T-helper 1 cell (primary cell): ENCODE data around the gene CYLD.
A peak's percentile ranks its signal among the peaks of the same experiment; 100 is the strongest.

Source experiments
- DNase-seq, 5 donors: peaks; one replicate each; pipeline ENCODE4 v3.0.0-alpha.2; 2012 to 2020

Gene CYLD

DNA sequence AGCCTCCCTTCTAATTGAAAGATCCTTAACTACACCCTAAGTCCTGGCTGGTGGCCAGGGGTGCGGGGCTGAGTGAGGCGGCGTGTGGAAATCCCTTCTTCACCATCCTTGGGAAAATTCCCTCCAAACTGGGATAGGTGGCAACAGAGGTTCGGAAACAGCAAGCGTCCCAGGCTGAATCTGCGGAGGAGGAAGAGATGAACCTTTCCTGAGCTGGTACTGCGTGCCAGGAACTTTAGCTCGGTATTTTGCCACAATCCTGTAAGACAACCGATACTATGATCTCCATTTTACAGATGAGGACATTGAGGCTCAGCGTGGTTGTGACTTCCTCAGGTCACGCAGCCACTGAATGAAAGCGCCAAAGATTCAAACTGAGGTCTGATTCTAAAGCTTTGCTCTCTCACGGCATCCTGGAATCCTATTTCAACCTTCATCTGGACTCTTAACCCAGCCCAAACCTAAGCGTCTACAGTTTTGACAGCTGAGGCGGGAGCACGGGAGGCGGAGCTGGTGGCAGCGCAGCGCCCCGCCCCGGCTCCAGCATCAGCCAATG lies 583 bp upstream of the CYLD start:
- no peak for DNase-seq

DNA sequence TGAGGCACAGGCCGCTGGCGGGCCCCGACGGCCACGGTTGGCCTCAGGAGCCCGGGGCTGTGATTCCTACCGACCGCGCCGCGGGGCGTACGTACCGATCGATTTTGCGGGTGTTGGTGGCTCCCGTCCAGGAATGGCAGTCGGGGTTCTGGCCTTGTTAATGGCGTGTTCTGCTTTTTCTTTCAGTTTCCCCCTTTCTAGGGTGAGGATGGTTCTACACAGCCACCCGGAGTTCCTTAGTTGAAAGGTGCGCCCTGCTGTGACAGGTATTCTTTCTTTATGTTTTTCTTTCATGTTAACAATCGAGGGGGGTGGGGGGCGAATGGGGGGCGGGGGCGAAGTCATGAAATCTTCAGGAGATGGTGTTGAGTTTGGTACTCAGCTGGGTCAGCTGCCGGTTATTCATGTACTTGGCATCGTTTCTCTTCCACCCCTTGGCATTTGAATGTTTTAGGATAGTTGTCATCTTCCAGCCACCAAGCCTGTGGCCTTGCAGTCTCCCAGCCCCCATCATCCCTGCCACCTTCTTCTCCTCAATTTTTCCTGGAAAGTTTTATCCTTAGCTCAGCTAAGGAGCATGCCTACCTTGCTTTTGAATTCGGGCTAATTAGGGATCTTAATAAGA lies 802 bp downstream of the CYLD start:
- peak in 4 of 5 donors; percentile 48 to 57 (median 50) for DNase-seq

DNA sequence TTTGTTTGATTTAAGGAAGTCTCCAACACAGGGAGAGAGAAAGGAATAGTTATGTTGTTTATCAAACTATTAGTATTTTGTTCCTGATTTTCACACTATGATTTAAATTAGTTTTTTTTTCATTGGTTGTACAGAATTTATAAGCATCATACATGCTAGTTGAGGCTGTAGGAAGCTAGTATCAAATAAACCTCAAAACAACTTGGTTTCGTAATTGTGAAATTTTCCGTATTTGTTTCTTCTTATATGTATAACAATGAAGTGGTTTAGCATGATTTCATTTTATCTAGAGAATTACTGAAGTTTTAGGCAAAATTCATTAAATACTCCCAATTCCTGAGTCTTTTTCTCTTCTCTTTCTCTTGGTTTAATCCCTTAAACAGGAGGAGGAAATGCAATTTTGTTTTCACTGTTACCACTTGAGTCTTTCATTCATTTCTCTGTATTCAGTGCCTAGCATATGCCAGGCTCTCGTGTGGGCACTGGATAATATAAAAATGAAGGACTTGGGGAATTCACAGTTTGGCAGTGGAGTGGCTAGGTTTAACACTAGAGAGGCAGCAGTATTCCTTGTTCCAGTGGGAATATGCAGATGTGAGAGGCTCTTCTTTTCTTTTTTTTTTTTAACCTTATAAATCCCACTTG lies 1.8 kb downstream of the CYLD start:
- peak in 1 of 5 donors; percentile 37 for DNase-seq

DNA sequence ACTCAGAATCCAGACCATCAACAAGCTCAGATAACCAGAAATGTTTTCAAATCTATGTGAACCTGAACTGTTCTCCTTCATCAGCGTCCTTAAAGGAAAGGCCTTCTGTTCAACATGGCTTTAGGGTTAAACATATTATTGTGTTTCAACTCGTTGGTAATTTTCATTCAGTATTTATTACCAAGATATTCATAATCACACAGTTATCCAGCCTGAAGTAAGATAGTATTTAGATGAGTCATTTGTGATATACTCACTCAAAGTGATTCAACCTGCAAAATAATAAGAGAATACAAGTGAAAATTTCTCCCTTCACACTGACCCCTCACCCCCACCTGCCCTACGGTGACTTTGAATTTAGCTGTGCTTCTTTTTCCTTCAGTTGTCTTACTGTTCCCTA lies 3.0 kb downstream of the CYLD start:
- DNase-seq, result peak in 1 of 5 donors; percentile 43

DNA sequence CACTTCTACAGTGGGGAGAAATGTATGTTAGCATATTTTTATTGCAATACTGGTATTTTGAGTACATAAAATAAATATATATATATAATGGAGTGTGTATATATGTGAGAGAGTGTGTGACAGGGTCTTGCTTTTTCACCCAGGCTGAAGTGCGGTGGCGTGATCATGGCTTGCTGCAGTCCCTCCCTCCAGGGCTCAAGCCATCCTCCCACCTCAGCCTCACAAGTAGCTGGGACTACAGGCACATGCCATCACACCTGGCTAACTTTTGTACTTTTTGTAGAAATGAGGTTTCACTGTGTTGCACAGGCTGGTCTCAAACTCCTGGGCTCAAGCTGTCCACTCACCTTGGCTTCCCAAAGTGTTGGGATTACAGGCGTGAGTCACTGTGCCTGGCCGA lies 4.1 kb downstream of the CYLD start:
- peak in 1 of 5 donors; percentile 31 for DNase-seq

DNA sequence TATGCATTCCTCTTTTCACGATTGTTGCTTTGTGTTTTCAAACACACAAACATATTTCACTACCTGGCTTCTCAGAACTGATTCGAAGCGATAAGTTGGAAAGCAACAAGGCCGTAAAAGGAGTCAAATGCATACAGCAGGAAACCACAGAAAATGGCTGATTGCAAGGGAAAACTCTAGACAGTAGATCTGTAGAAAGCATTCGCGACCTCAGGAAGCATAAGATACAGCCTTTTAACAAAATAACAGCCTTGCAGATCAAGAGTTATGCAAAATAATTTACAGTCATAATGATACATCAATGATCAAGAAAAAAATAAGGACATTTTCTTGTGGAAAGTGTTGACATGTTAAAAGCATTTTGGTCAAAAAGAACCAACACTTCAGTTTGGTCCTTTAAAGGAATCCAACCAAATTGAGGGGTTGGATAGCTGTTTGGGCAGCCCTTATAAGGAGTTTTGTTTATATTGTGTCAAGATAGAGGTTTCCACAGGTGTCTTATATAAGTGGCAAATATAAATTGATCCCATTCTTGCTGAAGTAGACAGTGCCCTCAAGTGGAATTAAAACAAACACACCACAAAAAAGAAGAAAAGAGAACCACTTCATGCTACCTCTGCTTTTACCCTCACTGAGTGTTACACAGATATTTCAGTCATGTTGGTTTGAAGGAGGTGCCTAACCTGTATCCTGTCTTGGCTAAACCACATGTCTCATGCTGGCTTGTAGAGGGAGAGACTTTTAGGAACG lies 5.5 kb downstream of the CYLD start:
- peak in 2 of 5 donors; percentile 19 to 81 for DNase-seq

DNA sequence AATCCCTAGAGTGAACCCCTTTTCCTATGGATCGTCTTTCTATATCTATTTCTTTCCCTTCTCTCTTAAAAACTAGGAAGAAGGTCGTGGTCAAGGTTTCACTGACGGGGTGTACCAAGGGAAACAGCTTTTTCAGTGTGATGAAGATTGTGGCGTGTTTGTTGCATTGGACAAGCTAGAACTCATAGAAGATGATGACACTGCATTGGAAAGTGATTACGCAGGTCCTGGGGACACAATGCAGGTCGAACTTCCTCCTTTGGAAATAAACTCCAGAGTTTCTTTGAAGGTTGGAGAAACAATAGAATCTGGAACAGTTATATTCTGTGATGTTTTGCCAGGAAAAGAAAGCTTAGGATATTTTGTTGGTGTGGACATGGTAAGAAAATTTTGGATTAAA lies 9.6 kb downstream of the CYLD start:
- no peak for DNase-seq

DNA sequence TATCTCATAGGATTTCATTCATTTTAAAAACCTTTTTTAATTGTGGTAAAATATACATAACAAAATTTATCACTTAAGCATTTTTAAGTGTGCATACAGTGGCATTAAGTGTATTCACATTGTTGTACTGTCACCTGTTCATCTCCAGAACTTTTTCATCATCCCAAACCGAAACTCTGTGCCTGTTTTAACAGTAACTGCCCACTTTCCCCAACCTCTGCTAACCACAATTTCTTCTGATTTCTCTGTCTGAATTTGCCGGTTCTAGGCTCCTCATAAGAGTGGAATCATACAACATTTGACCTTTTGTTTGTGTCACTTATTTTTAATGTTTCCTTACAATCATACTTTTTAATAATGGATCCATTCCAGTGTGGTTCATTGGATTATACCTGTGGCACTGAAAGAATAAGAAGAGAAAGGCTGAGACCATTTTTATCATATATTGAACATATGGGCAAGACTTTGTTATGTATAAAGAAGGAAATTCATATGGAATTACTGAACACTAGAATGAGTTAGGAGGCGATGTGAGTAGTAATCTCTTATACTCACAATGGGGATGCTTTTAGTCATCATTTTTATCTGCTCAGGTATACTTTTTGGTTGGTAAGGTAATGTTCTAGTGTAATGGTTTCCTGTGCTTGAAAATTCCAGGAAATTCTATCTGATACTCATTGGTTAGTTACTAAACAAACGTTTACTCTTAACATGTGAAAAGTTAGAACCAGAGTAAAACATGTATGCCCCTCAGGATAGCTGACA lies 10.8 kb downstream of the CYLD start:
- DNase-seq, result peak in 1 of 5 donors; percentile 11

DNA sequence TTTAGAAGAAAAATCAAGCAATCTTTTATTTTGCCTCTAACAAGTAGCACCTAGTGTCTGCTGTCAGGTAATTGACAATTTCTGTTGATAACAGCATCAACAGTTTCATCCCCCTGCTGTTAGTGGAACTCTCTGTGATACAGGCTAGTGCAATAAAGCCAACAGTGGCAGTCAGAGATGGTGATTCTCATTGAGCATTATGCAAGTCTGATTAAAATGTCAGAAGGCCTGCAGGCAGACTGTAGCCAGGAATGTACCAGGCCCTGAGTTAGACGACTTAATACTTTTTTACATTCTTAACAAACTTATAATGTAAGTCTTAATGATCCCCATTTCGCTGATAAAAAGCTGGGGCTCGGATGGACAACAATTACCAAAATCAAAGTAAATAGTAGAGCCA lies 14.6 kb downstream of the CYLD start:
- no peak for DNase-seq

DNA sequence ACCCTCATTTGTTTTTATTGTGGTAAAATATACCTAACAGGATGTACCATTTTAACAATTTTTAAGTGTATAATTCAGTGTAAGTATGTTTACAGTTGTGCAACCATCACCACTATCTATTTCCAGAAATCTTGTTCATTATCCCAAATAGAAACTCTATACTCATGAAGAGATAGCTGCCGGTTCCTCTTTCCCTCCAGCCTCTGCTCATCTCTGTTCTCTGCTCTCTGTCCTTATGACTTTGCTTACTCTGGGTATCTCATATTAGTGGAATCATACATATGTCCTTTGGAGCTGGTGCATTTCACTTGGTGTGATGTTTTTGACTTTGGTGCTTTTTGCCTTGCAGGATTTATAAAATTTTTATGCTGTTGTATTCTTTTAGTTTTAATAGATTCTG lies 19.4 kb downstream of the CYLD start:
- DNase-seq, result no peak

DNA sequence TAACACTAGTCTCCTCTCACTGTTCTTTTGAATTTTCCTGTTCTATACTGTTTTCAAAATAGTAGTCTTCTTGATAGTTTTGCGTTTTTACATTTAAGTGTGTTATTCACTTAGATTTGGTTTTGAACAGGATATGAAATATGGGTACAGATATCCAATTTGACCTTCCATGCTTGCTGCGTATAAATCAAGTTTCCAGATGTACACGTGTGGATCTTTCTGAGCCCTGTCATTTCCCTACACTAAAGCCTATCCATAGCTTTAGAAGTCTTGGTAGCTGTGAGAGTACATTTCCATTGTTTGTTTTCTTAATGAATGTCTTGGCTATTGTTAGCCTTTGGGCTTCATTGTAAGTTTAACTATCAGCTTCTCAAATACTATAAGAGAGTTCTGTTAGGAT lies 20.4 kb downstream of the CYLD start:
- no peak for DNase-seq

DNA sequence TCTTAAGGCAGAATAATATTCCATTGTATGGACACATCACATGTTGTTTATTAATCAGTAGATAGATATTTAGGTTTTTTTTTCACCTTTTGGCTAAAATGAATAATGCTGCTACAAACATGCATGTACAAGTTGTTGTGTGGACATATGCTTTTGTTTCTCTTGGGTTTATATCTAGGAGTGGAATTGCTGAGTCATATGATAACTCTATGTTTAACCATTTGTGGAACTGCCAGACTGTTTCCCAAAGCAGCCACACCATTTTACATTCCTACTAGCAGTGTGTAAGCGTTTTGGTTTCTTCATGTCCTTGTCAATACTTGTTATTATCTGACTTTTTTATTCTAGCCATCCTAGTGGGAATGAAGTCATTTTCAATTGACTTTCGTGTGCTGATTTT lies 21.3 kb downstream of the CYLD start:
- no peak for DNase-seq

DNA sequence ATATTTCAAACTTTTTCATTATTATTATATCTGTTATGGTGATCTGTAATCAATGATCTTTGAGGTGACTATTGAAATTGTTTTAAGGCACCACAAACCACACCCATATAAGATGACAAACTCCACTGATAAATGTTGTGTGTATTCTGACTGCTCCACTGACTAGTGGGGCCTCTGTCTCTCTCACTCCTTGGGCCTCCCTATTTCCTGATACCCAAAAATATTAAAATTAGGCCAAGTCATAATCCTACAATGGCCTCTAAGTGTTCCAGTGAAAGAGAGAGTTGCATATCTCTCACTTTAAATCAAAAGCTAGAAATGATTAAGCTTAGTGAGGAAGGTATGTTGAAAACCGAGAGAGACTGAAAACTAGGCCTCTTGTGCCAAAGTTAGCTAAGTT lies 23.4 kb downstream of the CYLD start:
- peak in 1 of 5 donors; percentile 23 for DNase-seq

DNA sequence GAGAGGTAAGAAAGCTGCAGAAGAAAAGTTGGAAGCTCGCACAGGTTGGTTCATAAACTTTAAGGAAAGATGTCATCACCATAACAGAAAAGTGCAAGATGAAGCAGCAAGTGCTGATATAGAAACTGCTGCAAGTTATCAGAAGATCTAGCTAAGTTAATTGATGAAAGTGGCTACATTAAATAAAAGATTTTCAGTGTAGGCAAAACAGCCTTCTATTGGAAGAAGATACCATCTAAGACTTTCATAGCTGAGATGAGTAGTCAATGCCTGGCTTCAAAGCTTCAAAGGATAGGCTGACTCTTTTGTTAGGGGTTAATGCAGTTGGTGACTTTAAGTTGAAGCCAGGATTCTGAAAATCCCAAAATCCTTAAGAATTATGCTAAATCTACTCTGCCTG lies 24.0 kb downstream of the CYLD start:
- DNase-seq, result no peak

DNA sequence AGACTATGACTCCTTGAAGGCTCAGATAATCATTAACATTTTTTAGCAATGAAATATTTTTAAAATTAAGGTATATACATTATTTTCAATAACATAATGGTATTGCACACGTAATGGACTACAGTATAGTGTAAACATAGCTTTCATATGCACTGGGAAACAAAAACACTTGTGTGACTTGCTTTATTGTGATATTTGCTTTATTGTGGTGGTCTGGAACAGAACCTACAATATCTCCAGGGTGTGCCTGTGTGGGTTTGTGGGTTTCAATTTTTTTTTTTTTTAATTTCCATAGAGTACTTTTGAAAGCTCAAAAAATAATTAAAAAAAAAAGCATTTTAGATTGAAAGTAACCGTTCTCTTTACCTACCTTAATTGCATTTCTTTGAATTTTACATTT lies 25.3 kb downstream of the CYLD start:
- DNase-seq, result no peak

DNA sequence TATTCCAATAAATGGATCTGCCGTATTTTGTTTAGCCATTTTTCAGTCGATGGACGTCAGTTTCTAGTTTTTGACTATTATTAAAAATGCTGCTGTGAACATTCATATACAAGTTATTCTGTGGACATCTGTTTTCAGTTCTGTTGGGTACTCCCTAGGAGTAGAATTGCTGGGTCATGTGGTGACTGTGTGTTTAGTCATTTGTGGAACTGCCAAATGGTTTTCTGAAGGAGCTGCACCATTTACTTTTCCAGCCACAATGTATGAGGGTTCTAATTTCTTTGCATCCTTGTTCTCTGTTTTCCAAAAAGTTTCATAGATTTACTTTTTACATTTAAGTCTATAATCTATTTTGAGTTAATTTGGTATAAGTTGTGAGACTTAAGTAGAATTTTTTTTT lies 29.5 kb downstream of the CYLD start:
- no peak for DNase-seq

DNA sequence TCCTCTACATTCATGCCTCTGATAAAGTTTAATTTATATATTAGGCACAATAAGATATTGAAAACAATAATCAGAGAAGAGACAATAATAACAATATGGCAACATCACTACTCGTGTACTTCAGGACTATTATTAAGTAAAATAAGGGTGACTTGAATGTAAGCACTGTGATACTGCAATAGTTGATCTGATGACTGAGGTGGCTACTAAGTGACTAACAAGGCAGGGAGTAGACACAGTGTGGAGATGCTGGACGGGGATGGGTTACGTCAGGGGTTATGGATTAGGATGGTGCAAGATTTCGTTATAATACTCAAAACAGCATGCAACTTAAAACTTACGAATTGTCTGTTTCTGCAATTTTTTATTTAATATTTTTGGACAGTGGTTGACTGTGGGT lies 32.5 kb downstream of the CYLD start:
- no peak for DNase-seq

DNA sequence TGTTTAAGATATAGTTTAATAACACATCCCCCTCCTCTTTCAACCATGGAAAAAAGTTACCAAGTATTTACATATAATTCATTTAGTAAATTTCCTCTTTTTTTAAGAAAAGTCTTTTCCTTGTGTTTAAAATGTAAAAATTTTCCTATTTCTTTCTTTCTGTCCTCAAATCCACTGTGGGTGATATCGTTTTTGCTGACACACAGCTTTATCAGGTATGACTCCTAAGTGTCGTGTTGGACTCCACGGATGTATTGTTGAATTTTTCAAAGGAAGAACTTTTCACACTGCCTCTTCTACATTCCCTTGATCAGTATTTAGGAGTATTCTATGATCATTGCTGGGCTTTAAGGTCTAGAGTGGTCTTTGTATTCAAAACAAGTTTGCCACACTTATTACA lies 33.1 kb downstream of the CYLD start:
- no peak for DNase-seq

DNA sequence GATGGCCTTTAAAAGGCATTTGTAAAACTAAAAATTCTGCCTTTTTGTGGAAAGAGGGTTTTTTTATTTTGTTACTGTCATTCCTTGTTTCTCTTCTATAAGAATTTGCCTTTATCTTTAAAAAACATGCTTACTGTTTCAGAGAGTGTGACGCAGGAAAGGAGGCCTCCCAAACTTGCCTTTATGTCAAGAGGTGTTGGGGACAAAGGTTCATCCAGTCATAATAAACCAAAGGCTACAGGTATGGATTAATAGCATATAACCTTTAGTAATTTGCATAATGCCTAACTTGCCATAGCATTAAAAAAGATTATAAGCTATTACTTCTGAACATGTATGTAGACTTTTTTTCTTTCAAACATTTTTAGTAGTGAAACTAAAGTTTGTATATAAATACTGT lies 34.2 kb downstream of the CYLD start:
- DNase-seq, result no peak

DNA sequence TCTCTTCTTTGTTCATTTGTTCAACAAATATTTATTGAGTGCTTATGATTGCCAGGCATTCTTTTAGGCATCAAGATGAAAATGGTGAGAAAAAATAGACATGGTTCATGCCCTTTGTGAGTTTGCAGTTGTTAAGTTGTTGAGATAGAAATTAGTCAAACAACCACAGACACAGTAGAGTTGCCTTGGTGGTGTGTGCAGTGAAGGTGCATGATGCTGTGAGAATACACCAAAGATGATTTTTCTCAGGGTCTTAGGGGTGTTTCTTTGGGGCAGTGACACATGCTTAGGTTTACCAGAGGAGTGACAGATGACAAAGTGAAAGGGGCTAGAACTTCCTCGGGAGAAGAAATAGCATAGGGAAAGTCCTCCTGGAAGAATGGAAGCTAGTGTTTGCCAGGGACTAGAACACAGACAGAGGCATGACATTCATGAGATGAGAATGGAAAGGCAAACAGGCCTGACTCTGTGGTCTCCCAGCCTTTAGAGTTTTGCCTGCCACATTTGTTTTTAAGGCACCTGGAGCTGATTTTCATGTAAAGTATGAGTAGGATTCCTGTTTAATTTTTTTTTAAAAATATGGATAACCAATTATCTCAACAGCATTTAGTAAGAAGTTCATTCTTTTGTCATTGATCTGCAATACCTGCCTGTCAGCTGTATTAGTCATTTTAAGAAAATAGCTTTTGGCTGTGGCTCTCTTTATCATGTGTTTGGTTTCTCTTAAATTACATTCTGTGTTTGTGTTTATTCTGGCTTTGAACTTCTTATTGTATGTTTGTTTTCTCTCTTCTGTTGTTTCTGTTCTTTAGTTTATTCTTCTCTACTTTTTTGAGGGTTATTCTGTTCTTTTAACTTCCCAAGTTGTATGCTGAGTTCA lies 36.6 kb downstream of the CYLD start:
- peak in 1 of 5 donors; percentile 15 for DNase-seq

DNA sequence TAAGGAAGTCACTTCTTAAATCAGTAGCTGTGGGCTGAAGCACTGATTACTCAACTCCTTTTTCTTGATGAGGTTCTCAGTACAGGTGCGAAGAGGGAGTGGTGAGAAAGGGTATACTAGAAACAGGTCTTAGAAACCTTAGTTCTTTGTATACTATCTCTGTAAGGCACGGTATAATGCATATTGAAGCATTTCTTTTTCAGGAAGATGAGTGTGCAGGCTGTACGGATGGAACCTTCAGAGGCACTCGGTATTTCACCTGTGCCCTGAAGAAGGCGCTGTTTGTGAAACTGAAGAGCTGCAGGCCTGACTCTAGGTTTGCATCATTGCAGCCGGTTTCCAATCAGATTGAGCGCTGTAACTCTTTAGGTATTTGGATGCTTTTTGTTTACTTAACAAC lies 39.2 kb downstream of the CYLD start:
- peak in 3 of 5 donors; percentile 6 to 36 (median 9) for DNase-seq

DNA sequence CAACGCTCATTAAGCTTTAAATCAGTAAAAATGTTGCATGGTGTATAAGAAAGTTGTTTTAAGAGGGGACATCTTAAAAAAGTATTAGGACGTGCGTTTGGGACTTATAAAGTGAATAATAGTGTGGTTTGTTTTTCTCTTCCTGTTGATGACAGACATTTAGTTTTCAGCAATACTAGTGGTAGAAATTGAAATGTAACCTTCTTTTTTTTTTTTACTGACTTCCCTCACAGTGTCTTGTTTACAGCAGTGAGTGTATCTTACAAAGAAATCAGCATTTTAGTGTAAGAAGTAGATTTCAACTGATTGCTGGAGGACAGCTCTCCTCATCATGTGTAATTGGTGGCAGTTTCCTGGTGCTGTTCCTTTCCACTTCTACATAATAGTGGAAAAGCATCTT lies 39.6 kb downstream of the CYLD start:
- peak in 1 of 5 donors; percentile 20 for DNase-seq
